NCI-H510A (cell line): ENCODE results near the gene RNGTT.
"Not testable (repeated sequence)": the region's sequence is repeated elsewhere in the genome, so short reads cannot be mapped to it uniquely, and the experiment has no call there.

ENCODE experiments used
- DNase-seq: peaks from one replicate; lab custom pipeline; 2025; lab: John Stamatoyannopoulos, UW

The RNGTT gene

DNA sequence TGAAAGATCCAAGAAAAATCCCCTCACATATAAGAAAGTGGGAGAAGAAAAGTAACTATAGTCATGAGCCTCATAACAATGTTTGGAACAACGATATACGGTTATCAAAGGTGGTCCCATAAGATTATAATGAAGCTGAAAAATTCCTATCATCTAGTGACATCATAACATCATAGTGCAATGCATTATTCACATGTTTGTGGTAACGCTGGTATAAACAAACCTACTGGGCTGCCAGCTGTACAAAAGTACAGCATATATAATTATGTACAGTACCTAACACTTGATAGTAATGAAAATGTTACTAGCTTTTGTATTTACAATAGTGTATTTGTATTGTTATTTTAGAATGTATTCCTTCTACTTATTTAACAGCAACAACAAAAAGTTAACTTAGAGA, 240.7 kb downstream of the RNGTT start:
- DNase-seq = no peak

DNA sequence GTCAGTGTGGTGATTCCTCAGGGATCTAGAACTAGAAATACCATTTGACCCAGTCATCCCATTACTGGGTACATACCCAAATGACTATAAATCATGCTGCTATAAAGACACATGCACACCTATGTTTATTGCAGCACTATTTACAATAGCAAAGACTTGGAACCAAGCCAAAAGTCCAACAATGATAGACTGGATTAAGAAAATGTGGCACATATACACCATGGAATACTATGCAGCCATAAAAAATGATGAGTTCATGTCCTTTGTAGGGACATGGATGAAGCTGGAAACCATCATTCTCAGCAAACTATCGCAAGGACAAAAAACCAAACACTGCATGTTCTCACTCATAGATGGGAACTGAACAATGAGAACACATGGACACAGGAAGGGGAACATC, 247.0 kb downstream of the RNGTT start:
- DNase-seq = not testable (repeated sequence)

DNA sequence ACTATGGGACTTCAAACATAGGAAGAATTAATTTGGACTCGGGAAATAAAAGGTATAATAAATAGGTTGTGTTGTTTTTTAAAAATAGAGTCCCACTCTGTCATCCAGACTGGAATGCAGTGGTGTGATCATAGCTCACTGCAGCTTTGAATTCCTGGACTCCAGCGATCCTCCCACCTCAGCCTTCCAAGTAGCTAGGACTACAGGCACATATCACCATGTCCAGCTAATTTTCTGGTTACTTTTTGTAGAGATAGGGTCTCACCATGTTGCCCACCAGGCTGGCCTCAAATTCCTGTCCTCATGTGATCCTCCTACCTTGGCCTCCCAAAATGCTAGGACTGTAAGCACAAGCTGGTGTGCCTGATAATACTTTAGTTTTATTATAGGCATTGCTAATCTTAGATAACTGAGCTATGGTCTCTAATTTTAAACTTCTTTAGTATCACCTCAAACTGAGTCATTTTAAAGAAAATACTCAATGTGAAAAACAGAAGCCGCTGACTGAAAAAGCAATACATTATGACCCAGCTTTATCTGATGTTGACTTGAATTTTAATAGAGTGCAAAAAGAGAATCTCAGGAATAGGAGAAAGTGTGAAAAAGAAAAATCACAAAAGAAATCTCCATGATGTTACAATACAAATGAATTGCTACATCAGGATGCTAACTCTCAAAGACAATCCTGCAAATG, 251.0 kb downstream of the RNGTT start:
- DNase-seq = no peak

DNA sequence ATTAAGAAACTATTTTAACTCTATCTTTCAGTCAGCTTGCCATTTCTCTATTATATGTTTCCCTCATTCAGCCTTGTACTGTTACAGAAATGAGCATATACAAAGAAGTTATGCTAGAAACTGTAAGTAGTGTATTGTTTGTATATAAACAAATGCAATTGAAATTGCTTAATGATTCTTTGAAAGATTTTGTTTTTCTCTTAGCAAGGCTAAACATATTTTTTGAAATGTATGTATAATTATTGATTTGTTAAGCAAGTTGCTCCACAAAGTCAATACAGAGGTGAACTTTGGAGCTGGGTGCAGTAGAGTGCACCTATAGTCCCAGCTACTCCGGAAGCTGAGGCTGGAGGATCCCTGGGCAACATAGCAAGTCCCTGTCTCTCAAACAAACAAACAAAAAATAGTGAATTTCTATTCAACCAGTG, 253.6 kb downstream of the RNGTT start:
- no peak for DNase-seq

DNA sequence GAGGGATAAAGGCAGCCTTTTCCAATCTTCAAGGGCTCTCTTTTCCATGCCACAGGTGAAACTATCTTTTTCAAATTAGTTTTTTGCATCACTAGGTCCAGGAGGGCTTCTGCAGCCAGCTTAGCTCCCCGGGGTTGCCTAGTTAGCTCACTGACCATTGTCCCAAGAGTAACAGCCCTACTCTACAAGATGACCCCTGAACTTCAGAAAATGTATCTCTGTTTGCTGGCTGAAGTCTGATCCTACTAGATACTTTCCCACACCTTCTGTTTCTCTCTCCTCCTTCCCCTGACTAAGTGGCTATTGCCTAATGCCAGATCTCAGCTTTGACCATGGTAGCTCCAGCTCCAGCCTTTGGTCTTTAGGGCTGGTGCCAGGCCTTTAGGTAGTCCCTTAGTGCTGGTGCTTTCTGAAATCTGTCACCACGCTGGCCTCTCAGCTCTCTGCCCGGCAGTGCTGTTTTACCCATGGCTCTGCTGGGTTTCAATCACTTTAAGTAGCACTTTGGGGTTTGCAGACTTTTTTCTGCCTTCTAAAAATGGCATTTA, 255.1 kb downstream of the RNGTT start:
- DNase-seq = no peak

DNA sequence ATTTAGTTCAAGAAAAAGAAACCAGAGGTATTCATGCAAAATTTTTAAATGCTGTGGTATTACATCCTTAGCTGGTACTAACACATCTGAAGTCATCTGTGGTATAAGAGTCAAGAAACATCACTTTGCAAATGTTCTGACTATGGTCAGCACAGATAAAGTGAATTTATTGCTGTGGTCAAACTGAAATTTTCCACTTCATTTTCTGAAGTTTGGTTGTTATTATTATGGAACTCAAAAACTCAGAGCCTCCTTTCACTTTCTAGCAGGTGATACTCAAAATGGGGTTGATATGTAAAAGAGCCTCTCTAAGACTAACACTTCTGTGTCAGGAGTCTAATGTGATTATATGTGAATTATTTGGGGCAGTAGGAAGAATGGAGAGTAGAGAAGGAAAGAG, 257.8 kb downstream of the RNGTT start:
- DNase-seq = no peak

DNA sequence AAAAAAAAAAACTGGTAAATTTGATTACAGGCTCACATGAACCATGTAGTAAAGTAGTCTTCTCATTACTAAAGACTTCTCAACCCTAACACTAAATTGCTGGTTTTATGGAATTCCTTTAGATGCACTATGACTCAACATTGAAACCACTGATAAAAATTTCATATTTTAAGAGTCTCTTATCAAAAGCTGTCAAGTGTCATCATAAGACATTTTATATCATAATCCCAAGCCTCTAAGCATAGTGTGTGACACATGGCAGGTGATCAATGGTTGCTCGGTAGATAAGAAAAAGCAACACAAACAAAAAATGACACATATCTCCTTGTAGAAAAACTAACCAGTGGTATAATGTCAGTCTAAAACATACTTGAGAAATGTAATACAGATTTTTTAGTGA, 258.4 kb downstream of the RNGTT start:
- DNase-seq = no peak

DNA sequence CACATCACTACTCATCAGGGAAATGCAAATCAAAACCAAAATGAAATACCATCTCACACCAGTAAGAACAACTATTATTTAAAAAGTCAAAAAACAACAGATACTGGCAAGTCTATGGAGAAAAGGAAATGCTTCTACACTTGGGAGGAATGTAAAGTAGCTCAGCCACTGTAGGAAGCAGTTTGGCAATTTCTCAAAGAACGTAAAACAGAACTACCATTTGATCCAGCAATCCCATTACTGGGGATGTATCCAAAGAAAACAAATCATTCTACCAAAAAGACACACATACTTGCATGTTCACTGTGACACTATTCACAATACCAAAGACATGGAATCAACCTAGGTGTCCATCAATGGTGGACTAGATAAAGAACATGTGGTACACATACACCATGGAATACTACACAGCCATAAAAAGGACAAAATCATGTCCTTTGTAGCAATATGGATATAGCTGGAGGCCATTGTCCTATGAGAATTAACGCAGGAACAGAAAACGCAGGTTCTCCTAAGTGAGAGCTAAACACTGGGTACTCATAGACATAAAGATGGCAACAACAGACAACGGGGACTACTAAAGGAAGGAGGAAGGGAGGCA, 260.4 kb downstream of the RNGTT start:
- DNase-seq = no peak

DNA sequence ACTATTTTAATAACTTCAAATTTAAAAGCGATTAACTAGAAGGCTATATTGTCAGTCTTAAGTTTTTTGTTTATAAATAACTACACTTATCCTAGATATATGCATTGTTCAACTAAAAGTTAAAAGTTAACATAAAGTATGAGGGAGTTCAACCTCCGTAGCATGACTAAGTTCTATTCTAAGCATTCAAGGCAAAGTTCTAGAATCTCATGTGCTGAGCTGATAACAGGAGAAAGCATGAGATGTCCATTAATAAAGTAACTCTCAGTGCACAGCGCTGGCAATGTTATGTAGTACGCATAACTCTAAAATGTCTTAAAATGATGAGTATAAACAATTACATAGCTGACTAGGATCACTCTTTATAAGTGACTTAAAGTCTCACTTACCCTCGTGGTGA, 264.8 kb downstream of the RNGTT start:
- no peak for DNase-seq

DNA sequence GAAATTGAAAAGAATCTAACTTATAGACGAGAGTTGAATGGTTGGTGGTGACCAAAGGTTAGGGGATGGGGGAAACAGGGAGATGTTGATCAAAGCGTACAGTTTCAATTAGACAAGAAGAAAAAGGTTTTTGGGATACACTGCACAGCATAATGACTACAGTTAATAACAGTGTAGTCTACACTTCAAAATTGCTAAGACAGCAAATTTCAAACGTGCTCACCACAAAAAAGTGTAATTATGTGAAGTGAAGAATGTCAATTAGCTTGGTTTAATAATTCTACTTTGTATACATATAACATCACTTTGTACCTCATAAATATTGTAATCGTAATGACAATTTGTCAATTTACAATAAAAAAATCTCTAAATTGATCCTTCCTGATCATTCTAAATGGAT, 267.5 kb downstream of the RNGTT start:
- DNase-seq = no peak

DNA sequence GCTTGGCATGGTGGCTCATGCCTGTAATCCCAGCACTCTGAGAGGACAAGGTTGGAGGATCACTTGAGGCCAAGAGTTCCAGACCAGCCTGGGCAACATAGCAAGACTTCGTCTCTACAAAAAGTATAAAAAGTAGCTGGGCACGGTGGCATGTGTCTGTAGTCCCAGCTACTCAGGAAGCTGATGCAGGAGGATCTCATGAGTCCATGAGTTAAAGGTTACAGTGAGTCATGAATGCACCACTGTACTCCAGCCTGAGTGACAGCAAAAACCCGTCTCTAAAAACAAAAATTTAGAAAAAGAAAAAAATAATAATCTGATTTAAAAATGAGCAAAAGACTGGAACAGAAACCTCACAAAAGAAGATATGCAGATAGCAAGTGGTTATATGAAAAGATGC, 279.7 kb downstream of the RNGTT start:
- DNase-seq = no peak

DNA sequence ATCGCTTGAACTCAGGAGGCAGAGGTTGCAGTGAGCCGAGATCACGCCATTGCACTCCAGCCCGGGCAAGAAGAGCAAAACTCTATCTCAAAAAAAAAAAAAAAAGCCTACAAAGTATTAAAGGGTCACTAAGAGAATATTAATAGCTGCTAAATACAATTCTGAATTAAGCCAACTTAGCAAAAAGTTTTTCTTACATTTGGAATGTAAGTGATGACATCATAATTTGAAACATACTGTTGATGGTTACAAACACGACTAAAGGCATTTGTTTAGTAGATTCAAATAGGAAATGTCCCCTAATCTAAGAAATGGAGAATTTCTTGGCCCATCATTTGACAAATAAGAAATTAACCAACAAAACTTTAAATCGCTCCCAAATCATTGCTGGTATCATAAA, 282.8 kb downstream of the RNGTT start:
- DNase-seq = no peak

DNA sequence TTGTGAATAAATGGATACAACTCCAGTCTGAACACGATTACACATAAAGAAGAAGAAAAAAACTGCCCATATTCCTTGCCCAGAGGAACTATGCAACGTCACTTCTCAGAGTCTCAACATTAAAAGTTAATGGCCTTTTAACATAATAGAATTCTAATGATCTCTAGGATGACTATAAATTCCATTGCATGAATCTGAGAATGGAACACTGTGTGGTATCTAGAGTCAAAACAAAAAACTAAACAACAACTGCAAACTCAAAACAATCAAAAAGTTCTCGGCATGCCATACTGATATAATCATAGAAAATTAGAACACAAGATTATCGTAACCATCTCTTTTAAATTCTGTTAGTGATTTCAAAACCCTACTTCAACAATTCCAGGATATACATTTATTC, 283.6 kb downstream of the RNGTT start:
- DNase-seq = no peak

DNA sequence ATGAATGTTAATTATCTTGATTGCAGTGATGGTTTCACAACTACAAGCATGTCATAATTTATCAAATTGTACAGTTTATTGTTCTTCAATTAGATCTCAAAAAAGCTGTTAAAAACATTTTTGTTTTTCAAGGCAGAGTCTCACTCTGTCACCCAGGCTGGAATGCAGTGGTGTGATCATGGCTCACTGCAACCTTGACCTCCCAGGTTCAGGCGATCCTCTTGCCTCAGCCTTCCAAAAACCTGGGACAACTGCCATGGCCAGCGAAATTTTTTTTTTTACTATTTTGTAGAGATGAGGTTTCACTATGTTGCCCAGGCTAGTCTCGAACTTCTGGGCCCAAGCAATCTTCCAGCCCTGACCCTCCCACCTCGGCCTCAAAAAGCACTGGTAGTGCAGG, 286.1 kb downstream of the RNGTT start:
- no peak for DNase-seq

DNA sequence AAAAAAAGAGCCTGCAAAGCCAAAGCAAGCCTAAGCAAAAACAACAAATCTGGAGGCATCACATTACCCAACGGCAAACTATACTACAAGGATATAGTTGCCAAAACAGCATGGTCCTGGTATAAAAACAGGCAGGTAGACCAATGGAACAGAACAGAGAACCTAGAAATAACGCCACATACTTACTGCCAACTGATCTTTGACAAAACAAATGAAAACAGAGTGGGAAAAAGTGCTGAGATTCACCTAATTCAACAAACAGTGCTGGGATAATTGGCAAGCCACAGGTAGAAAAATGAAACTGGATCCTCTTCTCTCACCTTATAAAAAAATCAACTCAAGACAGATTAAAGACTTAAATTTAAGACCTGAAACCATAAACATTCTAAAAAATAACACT, 291.8 kb downstream of the RNGTT start:
- no peak for DNase-seq

DNA sequence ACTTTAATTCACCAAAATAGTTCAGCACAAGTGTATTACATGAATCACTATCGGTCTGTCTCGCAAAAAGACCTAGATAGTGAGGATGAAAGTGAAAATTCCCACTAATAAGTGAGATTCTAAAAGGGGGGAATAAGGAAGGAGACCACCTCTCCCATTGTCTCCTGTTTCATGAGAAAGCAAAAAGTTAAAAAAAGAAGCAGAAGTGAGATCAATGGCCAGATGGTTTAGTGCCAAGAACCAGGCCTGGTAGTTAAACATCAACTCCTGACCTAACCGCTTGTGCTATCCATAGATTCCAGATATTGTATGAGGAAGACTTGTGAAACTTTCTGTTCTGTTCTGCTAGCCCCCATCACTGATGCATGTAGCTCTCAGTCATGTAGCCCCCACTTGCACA, 293.0 kb downstream of the RNGTT start:
- no peak for DNase-seq

DNA sequence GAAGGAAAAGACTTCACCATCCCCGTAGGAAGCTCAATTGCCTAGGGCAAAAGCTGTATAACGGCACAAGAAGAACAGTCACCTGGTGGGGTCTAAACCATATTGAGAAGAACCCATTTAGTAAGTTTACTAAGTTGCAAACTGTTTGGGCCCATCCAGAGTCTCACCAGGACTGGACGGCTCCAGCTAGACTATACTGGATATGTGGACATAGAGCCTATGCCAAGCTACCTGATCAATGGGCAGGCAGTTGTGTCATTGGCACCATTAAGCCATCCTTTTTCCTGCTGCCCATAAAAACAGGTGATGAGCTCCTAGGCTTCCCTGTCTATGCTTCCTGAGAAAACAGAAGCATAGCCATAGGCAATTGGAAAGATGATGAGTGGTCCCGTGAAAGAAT, 293.9 kb downstream of the RNGTT start:
- DNase-seq = no peak

DNA sequence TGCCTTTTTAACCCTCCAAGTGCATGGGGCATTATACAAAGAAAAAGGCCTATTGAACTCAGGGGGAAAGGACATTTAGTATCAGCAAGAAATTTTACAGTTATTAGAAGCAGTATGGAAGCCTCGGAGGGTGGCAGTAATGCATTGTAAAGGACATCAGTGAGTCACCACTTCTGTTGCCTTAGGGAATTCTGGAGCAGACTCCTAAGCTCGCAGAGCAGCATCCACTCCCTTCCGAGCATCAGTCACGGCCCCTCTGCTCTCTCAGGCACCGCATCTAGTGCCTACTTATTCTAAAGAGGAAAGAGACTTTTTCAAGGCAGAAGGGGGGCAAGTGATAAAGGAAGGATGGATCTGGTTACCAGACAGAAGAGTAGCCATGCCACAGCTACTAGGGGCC, 296.5 kb downstream of the RNGTT start:
- DNase-seq = no peak

DNA sequence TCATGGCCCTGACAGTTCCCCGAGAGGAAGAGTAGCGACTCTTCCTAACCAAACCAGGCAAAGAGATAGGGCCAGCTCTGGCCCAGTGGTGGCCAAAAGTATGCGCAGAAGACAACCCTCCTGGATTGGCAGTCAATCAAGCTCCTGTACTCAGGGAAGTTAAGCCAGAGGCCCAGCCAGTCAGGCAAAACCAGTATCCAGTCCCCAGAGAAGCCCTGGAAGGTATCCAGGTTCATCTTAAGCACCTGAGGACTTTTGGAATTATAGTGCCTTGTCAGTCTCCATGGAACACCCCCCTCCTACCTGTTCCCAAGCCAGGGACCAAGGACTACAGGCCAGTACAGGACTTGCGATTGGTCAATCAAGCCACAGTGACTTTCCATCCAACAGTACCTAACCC, 298.3 kb downstream of the RNGTT start:
- no peak for DNase-seq

DNA sequence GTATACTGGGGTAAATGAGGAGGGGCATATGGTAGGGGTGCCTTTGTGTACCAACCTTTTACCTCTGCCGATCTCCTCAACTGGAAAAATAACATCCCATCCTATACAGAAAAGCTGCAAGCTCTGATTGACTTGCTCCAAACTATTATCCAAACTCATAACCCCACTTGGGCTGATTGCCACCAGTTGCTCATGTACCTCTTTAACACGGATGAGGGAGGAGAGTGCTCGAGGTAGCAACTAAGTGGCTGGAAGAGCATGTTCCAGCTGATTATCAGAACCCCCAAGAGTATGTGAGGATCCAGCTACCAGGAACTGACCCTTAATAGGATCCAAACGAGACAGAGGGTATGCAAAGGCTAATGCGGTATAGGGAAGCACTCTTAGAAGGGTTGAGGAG, 299.6 kb downstream of the RNGTT start:
- no peak for DNase-seq

DNA sequence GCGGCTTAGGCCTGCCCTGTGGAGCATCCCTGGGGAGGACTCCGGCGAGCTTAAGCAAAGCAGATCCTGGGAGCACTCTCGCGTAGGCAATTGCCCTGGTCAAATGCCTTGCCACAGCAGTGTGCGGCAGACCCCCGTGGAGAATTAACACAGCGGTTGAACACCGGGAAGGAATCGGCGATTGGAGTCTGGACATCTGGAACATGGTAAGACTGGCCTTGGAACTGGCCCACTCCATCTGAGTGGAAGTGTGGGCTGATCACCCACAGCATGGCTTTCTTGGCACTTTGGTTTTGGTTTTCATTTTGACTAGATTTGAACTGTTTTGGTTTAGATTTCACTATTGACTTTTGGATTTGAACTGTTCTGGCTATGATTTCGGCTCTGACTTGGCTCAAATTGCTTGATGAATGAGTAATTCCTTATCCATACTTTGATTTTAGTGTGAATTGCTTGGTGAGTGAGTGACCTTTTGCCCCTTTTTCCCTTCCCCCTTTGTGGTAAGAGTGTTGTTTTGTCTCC, 300.7 kb downstream of the RNGTT start:
- DNase-seq = no peak

DNA sequence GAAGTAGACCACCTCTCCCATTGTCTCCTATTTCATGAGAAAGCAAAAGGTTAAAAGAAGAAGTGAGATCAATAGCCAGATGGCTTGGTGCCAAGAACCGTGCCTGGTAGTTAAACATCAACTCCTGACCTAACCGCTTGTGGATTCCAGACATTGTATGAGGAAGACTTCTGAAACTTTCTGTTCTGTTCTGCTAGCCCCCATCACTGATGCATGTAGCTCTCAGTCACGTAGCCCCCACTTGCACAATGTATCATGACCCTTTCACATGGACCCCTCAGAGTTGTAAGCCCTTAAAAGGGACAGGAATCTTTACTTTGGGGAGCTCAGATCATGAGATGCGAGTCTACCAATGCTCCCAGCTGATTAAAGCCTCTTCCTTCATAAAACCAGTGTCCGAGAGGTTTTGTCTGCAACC, 301.2 kb downstream of the RNGTT start:
- no peak for DNase-seq

DNA sequence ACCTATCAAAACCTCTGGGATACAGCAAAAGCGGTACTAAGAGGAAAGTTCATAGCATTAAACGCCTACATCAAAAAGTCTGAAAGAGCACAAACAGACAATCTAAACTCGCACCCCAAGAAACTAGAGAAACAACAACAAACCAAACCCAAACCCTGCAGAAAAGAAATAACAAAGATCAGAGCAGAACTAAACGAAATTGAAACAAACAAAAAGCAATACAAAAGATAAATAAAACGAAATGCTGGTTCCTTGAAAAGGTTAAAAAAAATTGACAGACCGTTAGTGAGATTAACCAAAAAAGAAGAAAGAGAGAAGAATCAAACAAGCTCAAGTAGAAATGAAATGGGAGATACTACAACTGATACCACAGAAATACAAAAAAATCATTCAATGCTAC, 302.3 kb downstream of the RNGTT start:
- DNase-seq = no peak

DNA sequence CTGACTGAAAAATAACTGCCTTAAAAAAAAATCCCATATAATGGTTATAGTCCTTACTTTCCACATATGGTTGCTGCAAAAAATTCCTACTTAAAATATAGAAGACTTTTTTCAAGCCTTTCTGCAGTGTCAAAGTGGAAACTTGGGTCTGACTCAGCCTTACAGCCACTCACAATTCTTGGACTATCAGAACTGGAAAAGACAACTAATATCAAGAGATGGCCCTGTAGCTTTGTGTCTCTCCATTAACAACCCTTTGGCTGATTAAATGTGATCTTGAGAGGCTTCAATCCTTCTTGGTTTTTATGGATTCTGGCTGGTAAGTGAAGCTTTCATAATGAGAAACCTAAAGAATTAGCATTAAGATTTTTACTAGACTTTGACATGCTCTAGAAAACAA, 307.8 kb downstream of the RNGTT start:
- DNase-seq = no peak
